Cardiac fibroblast (primary cell): Measurements from ENCODE around the gene MAZ.
"Not testable (repeated sequence)": the region's sequence is repeated elsewhere in the genome, so short reads cannot be mapped to it uniquely, and the experiment has no call there.

Source experiments
- DNase-seq, 2 donors: peaks; one replicate each; pipeline versions ENCODE4 v3.0.0 to v3.0.0-alpha.2; 2010; ENCODE audit warnings: low read depth in 2 of 2
- H3K4me3 ChIP-seq, 2 donors: replicated peaks in 1 of 2; 1 replicate in 1 of 2; 2 replicates in 1 of 2; pipeline ENCODE4 v1.5.1; 2011; ENCODE audit warnings: low read depth in 2 of 2, low read length in 2 of 2, mild to moderate bottlenecking in 2 of 2, moderate library complexity in 1 of 2
- CTCF ChIP-seq: IDR thresholded peaks from one replicate; pipeline ENCODE4 v1.5.1; 2011; ENCODE audit warnings: low read depth, mild to moderate bottlenecking, low read length, inconsistent platforms

Gene MAZ

GRCh38 chr16:29789775-29790182 is 16.6 kb upstream of the MAZ start:
- TF ChIP-seq CTCF = no peak
- no peak for DNase-seq
- peak overlapping the region; percentile 96 to 97 for H3K4me3 ChIP-seq

- TF ChIP-seq CTCF = peak; percentile 73
- DNase-seq = peak; percentile 99
- H3K4me3 ChIP-seq = peak within 1 kb of the TSS; percentile 96 to 97
Measured at GRCh38 chr16:29790183-29790948, 16.0 kb upstream of the MAZ start, which contains the start of gene KIF22. Gene KIF22, plus strand, starts transcription at chr16:29790751. Its CDS starts 9 bp downstream, at chr16:29790760.

- no peak for TF ChIP-seq CTCF
- DNase-seq = peak in 1 of 2 donors; percentile 16
- H3K4me3 ChIP-seq = peak overlapping the region; percentile 96 to 97
Measured at GRCh38 chr16:29790949-29791844, 15.1 kb upstream of the MAZ start.

- no peak for TF ChIP-seq CTCF
- no peak for DNase-seq
- peak overlapping the region in 1 of 2 donors; percentile 97 for H3K4me3 ChIP-seq
Measured at GRCh38 chr16:29791845-29792807, 14.2 kb upstream of the MAZ start.

GRCh38 chr16:29793153-29793552 is 13.2 kb upstream of the MAZ start:
- H3K4me3 ChIP-seq, DNase-seq: not testable (repeated sequence)

- no peak for DNase-seq
- H3K4me3 ChIP-seq = no peak overlapping the region
Measured at GRCh38 chr16:29794231-29794710, 12.1 kb upstream of the MAZ start.

More at GRCh38 chr16:29794231-29794710, 12.1 kb upstream of the MAZ start:
- TF ChIP-seq CTCF = no peak
